Fibroblast of the conjunctiva (primary cell): ENCODE data around the gene TMEM178B.
"Not testable (repeated sequence)": the region's sequence is repeated elsewhere in the genome, so short reads cannot be mapped to it uniquely, and the experiment has no call there.

Experiments used
- DNase-seq: peaks from one replicate; pipeline ENCODE4 v3.0.0-alpha.2; 2010; ENCODE audit warnings: low read depth

Gene TMEM178B

DNA sequence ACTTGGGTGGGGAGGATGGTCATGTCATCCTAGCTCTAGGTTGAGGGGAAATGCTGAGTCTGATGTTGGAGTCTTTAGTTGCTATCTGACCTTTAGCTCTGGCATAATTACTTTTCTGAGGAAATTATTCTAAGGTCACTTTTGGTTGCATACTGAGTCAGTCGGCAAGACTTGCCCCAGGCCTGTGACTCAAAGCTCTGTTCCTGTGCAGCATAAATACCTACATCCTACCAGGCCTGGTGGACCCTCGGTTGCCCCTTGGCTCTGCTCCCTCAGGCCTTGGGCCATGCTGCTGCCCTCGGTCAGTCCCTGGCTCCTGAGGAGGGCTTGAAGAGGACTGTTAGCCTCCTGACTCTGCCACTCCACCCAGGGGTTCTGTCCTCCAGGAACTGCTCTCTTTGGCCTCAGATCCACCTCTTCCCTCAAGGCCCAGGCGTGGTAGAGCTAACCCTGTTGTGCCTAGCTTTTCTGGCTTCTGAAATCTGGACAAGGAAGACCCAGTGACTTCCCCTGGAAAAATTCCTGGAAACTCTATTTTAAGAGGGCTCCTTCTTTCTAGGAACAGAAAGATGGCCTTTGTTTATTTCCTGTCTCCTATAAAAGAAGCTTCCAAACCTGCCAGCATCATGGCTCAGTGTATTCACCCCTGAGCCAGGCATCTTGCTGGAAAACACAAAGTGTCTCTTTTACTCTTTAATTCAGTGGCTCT lies 71.2 kb downstream of the TMEM178B start:
- DNase-seq, result no peak

- DNase-seq, result no peak
Measured at GRCh38 chr7:141145630-141145982, 71.7 kb downstream of the TMEM178B start.

DNA sequence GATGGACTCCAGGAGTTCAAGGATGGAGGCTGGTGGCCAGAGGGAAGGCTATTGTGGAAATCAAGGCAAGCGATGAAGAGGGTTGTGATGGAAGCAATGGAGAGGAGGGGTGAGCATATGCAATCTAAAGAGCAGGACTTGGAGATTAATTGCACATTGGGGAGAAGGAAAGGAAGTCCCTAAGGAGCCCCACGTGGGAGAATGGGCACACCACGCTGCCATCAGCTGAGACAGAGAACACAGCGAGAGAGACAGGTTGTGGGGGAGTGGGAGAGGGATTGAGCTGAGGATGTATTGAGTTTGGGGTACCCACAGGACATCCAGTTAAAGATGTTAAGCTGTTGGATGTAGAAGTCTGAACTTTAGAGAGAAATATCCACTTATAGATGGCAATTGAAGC lies 73.6 kb downstream of the TMEM178B start:
- DNase-seq, result no peak

- DNase-seq, result no peak
Measured at GRCh38 chr7:141150465-141150864, 76.6 kb downstream of the TMEM178B start.

- DNase-seq, result no peak
Measured at GRCh38 chr7:141151746-141152145, 77.9 kb downstream of the TMEM178B start.

DNA sequence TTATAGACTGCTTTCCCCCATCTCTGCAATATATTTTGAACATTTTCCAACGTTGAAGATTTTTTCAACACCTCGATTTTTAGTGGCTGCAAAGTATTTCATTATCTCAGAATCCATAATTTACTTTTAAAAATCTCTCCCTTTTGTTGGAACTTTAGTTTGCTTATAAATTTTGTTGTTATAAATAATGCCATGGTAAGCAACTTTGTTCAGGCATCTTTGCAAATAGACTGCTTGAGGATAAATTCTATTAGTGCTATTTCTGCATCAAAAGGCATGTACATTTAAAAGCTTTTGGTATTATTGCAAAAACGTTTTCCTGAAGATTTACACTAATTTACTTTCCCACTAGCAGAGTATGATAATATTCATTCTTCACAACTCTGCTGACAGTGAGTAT lies 79.4 kb downstream of the TMEM178B start:
- no peak for DNase-seq

DNA sequence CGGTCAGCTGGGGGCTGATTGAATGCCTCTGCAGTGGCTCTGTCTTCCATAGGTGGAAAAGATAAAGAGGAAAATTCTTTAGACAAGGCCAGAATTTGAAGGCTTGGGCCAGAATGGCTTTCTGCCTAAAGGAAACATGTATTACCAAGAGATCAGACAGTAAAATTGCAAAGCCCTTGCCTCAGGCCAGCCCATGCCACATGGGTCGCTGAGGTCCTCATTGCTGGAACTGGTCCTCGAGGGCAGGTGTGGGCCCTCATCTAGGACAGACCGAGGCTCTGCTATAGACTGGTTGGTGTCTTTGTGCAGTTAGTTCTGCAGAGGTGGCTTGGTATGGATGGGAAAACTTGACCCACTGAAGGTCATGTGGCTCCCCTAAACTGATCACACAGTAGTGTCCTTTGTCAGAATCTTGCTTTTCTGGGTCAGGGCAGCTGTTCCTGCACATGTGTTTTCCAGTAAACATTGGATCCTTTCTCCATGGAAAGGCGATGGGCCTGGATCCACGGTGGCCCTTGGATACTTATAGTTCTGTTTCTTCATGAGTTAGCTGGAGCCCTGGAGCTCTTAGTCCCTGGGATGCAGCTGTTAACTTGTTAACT lies 80.4 kb downstream of the TMEM178B start:
- DNase-seq, result no peak

- no peak for DNase-seq
Measured at GRCh38 chr7:141156407-141156806, 82.5 kb downstream of the TMEM178B start.

DNA sequence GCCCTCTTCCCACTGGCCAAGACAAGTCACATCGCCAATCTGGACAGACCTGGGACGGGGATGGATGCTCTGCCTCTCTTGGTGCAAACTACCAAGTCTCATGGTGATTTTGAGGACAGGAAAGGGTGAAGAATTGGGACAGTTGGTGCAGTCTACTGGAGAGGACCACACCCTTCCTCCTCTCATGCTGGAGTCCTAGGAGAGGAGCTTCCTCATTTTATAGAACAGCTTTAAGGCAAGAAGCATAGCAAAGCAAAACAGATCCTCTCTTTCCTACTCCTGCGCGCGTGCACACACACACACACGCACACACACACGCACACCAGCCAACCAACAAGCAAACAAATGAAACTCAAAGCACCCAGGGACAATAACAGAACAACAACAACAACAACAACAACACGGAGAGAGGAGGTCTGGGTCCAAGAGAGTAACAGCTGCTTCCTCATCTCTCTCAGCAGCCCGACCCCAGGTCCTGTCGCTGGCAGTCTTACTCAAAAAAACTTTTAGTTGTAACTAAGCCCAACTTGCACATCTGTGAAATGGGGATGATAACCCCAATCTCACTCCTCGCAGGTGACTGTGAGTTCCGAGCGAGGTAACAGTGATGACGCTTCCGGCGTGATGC lies 83.4 kb downstream of the TMEM178B start:
- DNase-seq, result no peak

- peak; percentile 39 for DNase-seq
Measured at GRCh38 chr7:141158561-141158960, 84.7 kb downstream of the TMEM178B start.

DNA sequence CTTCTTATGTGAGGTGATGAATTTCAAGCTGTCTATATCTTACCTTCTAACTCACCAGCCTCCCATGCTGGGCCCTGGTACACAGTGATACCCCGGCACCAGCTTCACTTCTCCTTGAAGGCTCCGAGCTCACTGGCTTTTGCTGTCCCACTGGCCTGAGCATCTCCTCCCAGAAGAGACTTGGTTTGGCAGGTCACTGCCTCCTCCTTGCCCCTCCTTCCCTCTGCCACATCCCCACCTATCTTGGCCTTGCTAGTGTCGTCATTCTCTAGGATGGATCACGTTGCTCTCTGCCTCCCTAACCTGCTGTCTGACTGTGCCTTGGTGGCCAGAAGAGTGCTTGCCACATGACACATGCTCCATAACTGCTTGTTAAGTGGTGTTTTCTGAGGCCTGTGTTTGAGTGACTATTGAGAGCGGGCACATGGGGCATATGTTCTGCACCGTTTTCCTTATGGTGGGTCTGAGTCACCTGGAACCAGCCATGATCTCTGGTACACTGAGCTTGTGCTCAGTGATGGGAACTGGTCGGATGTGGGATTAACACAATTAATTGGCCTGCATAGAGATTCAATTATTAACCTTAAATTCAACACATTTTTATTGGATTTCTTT lies 86.5 kb downstream of the TMEM178B start:
- no peak for DNase-seq

DNA sequence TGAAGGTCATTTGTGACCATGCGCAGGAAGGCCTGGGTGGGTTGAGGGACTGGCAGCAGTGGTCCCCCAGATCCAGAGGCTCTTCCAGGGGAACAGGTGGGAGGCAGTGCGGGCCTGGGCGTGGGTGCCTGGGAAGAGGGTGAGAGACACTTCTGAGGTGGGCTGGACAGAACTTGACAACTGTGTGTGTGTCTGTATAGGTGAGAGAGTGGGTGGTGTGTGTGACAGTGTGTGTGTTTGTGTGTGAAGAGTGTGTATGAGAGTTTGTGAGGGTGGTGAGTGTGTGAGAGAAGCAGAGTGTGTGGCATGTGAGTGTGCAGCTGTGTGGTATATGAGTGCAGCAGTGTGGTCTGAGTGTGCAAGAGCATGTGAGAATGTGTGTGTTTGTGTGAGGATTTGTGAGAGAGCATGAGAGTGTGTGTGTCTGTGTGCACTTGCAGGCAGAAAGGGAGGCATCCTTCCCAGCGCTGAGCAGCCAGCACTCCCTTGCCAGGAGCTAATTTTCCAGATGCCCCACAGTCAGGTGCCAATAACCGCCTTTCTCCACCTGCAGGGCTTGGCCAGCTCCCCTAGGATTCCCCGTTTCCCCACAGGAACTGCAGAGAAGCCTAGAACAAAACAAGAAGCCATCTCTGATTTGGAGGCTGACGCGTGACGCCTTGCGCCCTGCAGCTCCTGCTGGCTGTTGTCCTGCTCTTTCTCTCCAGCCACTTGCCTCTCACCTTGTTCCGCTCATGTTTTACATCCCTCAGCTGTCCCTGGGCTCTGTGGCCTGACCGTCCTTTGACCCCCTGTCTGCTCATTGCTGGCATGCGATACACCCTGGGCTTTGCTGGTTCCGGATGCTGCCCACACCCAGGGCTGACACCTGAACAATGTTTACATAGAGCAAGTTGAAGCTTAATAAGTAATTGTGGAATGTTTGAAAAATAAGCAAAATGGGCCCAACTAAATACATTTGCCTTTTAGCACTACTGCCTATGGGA lies 88.0 kb downstream of the TMEM178B start:
- DNase-seq, result no peak

DNA sequence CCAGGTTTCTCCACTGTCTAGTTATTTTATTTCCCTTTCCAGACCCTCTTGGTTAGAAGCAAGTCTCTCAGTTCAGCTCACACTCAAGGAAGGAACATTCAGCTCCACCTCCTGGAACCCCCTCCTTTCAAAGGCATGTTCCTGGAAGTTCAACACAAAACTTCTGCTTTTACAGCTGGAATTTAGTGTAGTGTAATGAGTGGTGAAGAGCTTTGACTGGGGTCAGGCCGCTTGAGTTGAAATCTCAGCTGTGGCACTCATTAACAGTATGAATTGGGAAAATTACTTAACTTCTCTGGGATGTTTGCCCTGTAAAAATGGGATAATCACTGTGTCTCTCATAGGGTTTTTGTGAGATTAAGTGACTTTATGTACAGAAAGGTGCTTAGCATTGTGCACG lies 91.7 kb downstream of the TMEM178B start:
- DNase-seq, result no peak

- DNase-seq, result no peak
Measured at GRCh38 chr7:141166926-141167325, 93.1 kb downstream of the TMEM178B start.

DNA sequence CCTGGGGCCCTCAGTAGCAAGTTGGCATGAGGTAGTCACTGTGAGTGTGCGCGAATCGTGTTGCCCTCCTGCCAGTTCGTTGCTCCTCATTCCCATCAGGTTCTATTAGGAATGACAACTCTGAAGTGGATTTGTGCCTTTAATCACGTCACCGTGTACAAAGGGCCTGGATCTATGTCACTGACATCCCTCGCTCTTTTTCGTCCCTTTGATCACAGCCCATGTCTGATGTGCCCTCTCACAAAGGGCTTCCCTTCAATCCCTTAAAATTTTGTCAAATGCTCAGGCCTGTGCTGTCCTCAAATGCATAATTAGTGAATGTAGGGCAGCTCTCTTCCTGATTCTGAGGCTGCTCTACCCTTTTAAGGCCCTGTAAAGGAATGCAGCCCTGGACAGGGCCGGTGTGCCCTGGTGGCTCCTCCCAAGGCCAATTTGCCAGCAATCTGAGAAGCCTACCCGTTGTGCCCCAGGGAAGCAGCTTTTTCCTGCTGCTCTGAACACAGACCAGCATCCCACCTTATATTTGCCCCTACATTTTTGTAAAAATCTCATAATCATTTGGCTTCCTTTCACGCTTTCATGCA lies 93.6 kb downstream of the TMEM178B start:
- DNase-seq, result no peak

GRCh38 chr7:141169157-141169556 lies 95.3 kb downstream of the TMEM178B start:
- not testable (repeated sequence) for DNase-seq

GRCh38 chr7:141175728-141176127 lies 101.9 kb downstream of the TMEM178B start:
- not testable (repeated sequence) for DNase-seq

DNA sequence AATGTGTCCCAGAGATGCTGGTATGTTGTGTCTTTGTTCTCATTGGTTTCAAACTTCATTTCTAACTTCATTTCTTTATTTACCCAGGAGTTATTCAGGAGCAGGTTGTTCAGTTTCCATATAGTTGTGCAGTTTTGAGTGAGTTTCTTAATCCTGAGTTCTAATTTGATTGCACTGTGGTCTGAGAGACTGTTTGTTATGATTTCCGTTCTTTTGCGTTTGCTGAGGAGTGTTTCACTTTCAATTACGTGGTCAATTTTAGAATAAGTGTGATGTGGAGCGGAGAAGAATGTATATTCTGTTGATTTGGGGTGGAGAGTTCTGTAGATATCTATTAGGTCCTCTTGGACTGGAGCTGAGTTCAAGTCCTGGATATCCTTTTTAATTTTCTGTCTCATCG lies 103.3 kb downstream of the TMEM178B start:
- not testable (repeated sequence) for DNase-seq

- no peak for DNase-seq
Measured at GRCh38 chr7:141178486-141179135, 104.7 kb downstream of the TMEM178B start.

- DNase-seq, result no peak
Measured at GRCh38 chr7:141181812-141182211, 107.9 kb downstream of the TMEM178B start.
